Measurements from ENCODE around the gene MYEOV. TPM values are rescaled to one million over a fixed set of nuclear protein-coding genes. Genes with fewer than 3 reads are reported as not detected.

MYEOV gene
- total and polyA plus RNA-seq, 9 of the 15 experiments (the other 6 are each of a cell fraction or from before 2014, with no cell fraction given): 10.2 to 133 (median 32.2) TPM

GRCh38 chr11:69265911-69266510, 27.9 kb upstream of the MYEOV start:
- TF ChIP-seq, protein P1, sequence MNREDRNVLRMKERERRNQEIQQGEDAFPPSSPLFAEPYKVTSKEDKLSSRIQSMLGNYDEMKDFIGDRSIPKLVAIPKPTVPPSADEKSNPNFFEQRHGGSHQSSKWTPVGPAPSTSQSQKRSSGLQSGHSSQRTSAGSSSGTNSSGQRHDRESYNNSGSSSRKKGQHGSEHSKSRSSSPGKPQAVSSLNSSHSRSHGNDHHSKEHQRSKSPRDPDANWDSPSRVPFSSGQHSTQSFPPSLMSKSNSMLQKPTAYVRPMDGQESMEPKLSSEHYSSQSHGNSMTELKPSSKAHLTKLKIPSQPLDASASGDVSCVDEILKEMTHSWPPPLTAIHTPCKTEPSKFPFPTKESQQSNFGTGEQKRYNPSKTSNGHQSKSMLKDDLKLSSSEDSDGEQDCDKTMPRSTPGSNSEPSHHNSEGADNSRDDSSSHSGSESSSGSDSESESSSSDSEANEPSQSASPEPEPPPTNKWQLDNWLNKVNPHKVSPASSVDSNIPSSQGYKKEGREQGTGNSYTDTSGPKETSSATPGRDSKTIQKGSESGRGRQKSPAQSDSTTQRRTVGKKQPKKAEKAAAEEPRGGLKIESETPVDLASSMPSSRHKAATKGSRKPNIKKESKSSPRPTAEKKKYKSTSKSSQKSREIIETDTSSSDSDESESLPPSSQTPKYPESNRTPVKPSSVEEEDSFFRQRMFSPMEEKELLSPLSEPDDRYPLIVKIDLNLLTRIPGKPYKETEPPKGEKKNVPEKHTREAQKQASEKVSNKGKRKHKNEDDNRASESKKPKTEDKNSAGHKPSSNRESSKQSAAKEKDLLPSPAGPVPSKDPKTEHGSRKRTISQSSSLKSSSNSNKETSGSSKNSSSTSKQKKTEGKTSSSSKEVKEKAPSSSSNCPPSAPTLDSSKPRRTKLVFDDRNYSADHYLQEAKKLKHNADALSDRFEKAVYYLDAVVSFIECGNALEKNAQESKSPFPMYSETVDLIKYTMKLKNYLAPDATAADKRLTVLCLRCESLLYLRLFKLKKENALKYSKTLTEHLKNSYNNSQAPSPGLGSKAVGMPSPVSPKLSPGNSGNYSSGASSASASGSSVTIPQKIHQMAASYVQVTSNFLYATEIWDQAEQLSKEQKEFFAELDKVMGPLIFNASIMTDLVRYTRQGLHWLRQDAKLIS (CRISPR knock-in tag; IDR thresholded peaks at IDR 0.05): no peak
- no peak for TF ChIP-seq LARP7 (IDR thresholded peaks at IDR 0.05)
- no peak overlapping the region for H3K4me3 ChIP-seq
- H3K79me2 ChIP-seq (ENCODE audit: control insufficient read depth, insufficient read depth, low read length): no peaks in the 10 kb centered on the region
- no peak overlapping the region for H2AFZ ChIP-seq (ENCODE audit: low read depth, low read length)
- intact Hi-C loops (cut with micrococcal nuclease): no loop called here
- CTCF ChIA-PET (ENCODE audit: low intra/inter-chr PET ratio): no interaction called here
- H3K9ac ChIP-seq (ENCODE audit: insufficient read depth in 1 of 2, low read depth in 2 of 2, low read length in 2 of 2): no peak overlapping the region
- no peak for DNase-seq (ENCODE audit: extremely low read depth in 1 of 4, low spot score in 3 of 4)
- 3% methylated on average over 9 of the region's 11 CpGs for WGBS (ENCODE audit: insufficient coverage, low coverage, missing lambda C conversion rate)
- no peak overlapping the region for H3K27ac ChIP-seq (ENCODE audit: extremely low read depth, low read depth, low read length)
- peaks cover 0 to 10% of the 10 kb centered on the region in 2 experiments; a peak in 2 of 5 replicates for H3K4me1 ChIP-seq (replicated peaks in 1 of 2; ENCODE audit: control insufficient read depth in 2 of 2, insufficient read depth in 2 of 2, low read length in 2 of 2)
- no peak overlapping the region for H3K4me2 ChIP-seq (ENCODE audit: insufficient read depth, low read length)
- BruUV-seq (replicated peaks): no TSS peak
- ATAC-seq: no peak
- POLR2A ChIA-PET: interaction anchor here (0.6 kb wide), 1 partner anchor 22 kb away, joined by 3 read pairs; no protein-coding TSS in a partner anchor
- in situ Hi-C loops (cut with MboI): no loop called here
- H3K9me1 ChIP-seq (ENCODE audit: control insufficient read depth, insufficient read depth, low read length): no peaks in the 10 kb centered on the region
- H3K9me3 ChIP-seq (replicated peaks; ENCODE audit: control insufficient read depth, insufficient read depth, low read depth, low read length): no peaks in the 10 kb centered on the region
- H4K20me1 ChIP-seq (replicated peaks; ENCODE audit: control insufficient read depth, insufficient read depth, low read length): no peaks in the 10 kb centered on the region
- H3K27me3 ChIP-seq (ENCODE audit: control insufficient read depth in 2 of 2, insufficient read depth in 2 of 2, low read length in 2 of 2): peaks cover 8 to 47% of the 10 kb centered on the region in 2 experiments; a peak in 4 of 5 replicates
- FAIRE-seq: no peak
- no peaks in the 10 kb centered on the region for H3K36me3 ChIP-seq (ENCODE audit: control insufficient read depth, insufficient read depth, low read length)

All from K562 (cell line).